GM12878 (cell line): ENCODE data around the gene XRCC6. TPM values are rescaled to one million over a fixed set of nuclear protein-coding genes. Genes with fewer than 3 reads are reported as not detected.
A peak's percentile ranks its signal among the peaks of the same experiment; 100 is the strongest.

Source experiments
- ASH2L ChIP-seq: fragments of 300-600, 200-600 bp; sonication (generic); IDR thresholded peaks from 2 replicates; pipeline ENCODE4 v1.6.1; 2017; ENCODE audit warnings: low read depth, mild to moderate bottlenecking, borderline replicate concordance
- BMI1 ChIP-seq: fragments of 450-650 bp; IDR thresholded peaks from 2 replicates; pipeline ENCODE4 v1.6.1; 2016; ENCODE audit warnings: mild to moderate bottlenecking, moderate library complexity, borderline replicate concordance
- CBFB ChIP-seq: IDR thresholded peaks from 2 replicates; pipeline ENCODE4 v1.6.1; 2016; ENCODE audit warnings: antibody characterized with exemption, low read depth
- CEBPZ ChIP-seq: fragments of 150-350 bp; IDR thresholded peaks from 2 replicates; pipeline ENCODE4 v1.6.1; 2016; ENCODE audit warnings: low read depth, low read length
- EGR1 ChIP-seq, 2 experiments: IDR thresholded peaks; 1 replicate in 1 of 2; 2 replicates in 1 of 2; pipeline ENCODE4 v1.6.1; 2011 to 2012; ENCODE audit warnings: low read depth in 2 of 2, low read length in 2 of 2, borderline replicate concordance in 1 of 2, mild to moderate bottlenecking in 1 of 2, moderate library complexity in 1 of 2
- FOXK2 ChIP-seq: fragments of 450-650 bp; IDR thresholded peaks from 2 replicates; pipeline ENCODE4 v1.6.1; 2017; ENCODE audit warnings: mild to moderate bottlenecking, moderate library complexity
- GABPA ChIP-seq: IDR thresholded peaks from 2 replicates; pipeline ENCODE4 v1.6.1; 2014; ENCODE audit warnings: antibody characterized with exemption, low read depth, mild to moderate bottlenecking, inconsistent platforms
- IRF4 ChIP-seq: IDR thresholded peaks from 2 replicates; pipeline ENCODE4 v1.6.1; 2011; ENCODE audit warnings: low read depth, low read length
- JUND ChIP-seq: IDR thresholded peaks from 2 replicates; pipeline ENCODE4 v1.6.1; 2012; ENCODE audit warnings: low read depth, mild to moderate bottlenecking, low read length, improper control_type of control experiment, moderate library complexity
- KDM1A ChIP-seq: fragments of 200-600 bp; sonication (generic); IDR thresholded peaks from 2 replicates; pipeline ENCODE4 v1.6.1; 2016; ENCODE audit warnings: borderline replicate concordance
- MTA2 ChIP-seq: fragments of 450-650 bp; IDR thresholded peaks from 2 replicates; pipeline ENCODE4 v1.6.1; 2016; ENCODE audit warnings: low read depth, mild to moderate bottlenecking, moderate library complexity
- PAX5 ChIP-seq: IDR thresholded peaks from 2 replicates; pipeline ENCODE4 v1.6.1; 2011; ENCODE audit warnings: low read depth, low read length, borderline replicate concordance
- PAX8 ChIP-seq: fragments of 450-650 bp; IDR thresholded peaks from 2 replicates; pipeline ENCODE4 v1.6.1; 2017; ENCODE audit warnings: mild to moderate bottlenecking, moderate library complexity
- SREBF1 ChIP-seq: IDR thresholded peaks from 2 replicates; pipeline ENCODE4 v1.6.1; 2012; ENCODE audit warnings: mild to moderate bottlenecking, low read length
- SUPT20H ChIP-seq: IDR thresholded peaks from 2 replicates; pipeline ENCODE4 v1.6.1; 2011; ENCODE audit warnings: low read depth, mild to moderate bottlenecking, low read length, moderate library complexity, borderline replicate concordance; ENCODE audit not compliant: control insufficient read depth
- TARDBP ChIP-seq: IDR thresholded peaks from 2 replicates; pipeline ENCODE4 v1.6.1; 2016; ENCODE audit warnings: borderline replicate concordance
- TCF12 ChIP-seq: IDR thresholded peaks from 2 replicates; pipeline ENCODE4 v1.6.1; 2011; ENCODE audit warnings: low read depth, mild to moderate bottlenecking, low read length
- TCF3 ChIP-seq: IDR thresholded peaks from 2 replicates; pipeline ENCODE4 v1.6.1; 2012; ENCODE audit warnings: low read depth, mild to moderate bottlenecking, low read length, borderline replicate concordance; ENCODE audit not compliant: insufficient read depth
- ZBTB33 ChIP-seq: fragments of 450-650 bp; IDR thresholded peaks from 2 replicates; pipeline ENCODE4 v1.6.1; 2017; ENCODE audit warnings: mild to moderate bottlenecking
- ZNF24 ChIP-seq: fragments of 450-650 bp; IDR thresholded peaks from 2 replicates; pipeline ENCODE4 v1.6.1; 2017; ENCODE audit warnings: antibody characterized with exemption, mild to moderate bottlenecking
- polyA plus RNA-seq, 11 experiments: library from polyadenylated mRNA; depleted of rRNA in 4 of 11; unstranded in 6 of 11; stranded (reverse) in 5 of 11; fragments of >200 nt; fragmentation: Nextera tagmentation in 4 of 11; fragmentation: Illumina TruSeq in 1 of 11; extraction: Ambion mirVana in 4 of 11; extraction: Trizol in 1 of 11; gene quantifications; 1 replicate in 1 of 11; 2 replicates in 10 of 11; pipeline versions ENCODE4 v1.2.1 to v1.2.3, GENCODE V29; 2011 to 2016; ENCODE audit warnings: inconsistent platforms in 2 of 11, missing spikeins in 2 of 11, low read depth in 1 of 11
- total RNA-seq, 4 experiments: library from RNA; depleted of rRNA in 3 of 4; stranded (reverse); fragments of >200 nt in 3 of 4; fragmentation: Illumina TruSeq in 1 of 4; extraction: Trizol in 1 of 4; gene quantifications; 2 replicates each; pipeline versions ENCODE4 v1.2.1 to v1.2.3, GENCODE V29; 2013 to 2021
- TF ChIP-seq, protein P1 (sequence below): fragments of 450-650 bp; IDR thresholded peaks from 2 replicates; pipeline ENCODE4 v1.6.1; 2018; ENCODE audit warnings: borderline replicate concordance, mild to moderate bottlenecking; ENCODE audit not compliant: partially characterized antibody
- TF ChIP-seq, protein P2 (sequence below): IDR thresholded peaks from 2 replicates; pipeline ENCODE4 v1.6.1; 2012; ENCODE audit warnings: low read length, inconsistent platforms

The XRCC6 gene
- total and polyA plus RNA-seq, 10 of the 15 experiments (the other 5 are each of a cell fraction or from before 2014, with no cell fraction given), result 186 to 718 (median 348) TPM

GRCh38 chr22:41603873-41604332 is 17.2 kb upstream of the XRCC6 start (continued):
- TF ChIP-seq SUPT20H (no peak), GABPA (peak; percentile 58; the same call in 1 of the 2 replicates), PAX5 (peak; percentile 96), CBFB (peak; percentile 100), TCF12 (no peak), BMI1 (no peak), ASH2L (no peak), KDM1A (no peak), FOXK2 (no peak), PAX8 (no peak), CEBPZ (no peak), TCF3 (no peak), MTA2 (peak; percentile 96), JUND (no peak), ZBTB33 (no peak), TARDBP (0 out of 2 replicates have a peak, but pooled peaks have one; percentile 34), SREBF1 (no peak), ZNF24 (no peak), IRF4 (peak; percentile 49; the same call in 1 of the 2 replicates), EGR1 (IDR thresholded peaks at IDR 0.05; ENCODE audit: borderline replicate concordance in 1 of 2, low read depth in 2 of 2, low read length in 2 of 2) (no peak)
- TF ChIP-seq, protein P1, sequence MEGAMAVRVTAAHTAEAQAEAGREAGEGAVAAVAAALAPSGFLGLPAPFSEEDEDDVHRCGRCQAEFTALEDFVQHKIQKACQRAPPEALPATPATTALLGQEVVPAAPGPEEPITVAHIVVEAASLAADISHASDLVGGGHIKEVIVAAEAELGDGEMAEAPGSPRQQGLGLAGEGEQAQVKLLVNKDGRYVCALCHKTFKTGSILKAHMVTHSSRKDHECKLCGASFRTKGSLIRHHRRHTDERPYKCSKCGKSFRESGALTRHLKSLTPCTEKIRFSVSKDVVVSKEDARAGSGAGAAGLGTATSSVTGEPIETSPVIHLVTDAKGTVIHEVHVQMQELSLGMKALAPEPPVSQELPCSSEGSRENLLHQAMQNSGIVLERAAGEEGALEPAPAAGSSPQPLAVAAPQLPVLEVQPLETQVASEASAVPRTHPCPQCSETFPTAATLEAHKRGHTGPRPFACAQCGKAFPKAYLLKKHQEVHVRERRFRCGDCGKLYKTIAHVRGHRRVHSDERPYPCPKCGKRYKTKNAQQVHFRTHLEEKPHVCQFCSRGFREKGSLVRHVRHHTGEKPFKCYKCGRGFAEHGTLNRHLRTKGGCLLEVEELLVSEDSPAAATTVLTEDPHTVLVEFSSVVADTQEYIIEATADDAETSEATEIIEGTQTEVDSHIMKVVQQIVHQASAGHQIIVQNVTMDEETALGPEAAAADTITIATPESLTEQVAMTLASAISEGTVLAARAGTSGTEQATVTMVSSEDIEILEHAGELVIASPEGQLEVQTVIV, result no peak
- TF ChIP-seq, protein P2, sequence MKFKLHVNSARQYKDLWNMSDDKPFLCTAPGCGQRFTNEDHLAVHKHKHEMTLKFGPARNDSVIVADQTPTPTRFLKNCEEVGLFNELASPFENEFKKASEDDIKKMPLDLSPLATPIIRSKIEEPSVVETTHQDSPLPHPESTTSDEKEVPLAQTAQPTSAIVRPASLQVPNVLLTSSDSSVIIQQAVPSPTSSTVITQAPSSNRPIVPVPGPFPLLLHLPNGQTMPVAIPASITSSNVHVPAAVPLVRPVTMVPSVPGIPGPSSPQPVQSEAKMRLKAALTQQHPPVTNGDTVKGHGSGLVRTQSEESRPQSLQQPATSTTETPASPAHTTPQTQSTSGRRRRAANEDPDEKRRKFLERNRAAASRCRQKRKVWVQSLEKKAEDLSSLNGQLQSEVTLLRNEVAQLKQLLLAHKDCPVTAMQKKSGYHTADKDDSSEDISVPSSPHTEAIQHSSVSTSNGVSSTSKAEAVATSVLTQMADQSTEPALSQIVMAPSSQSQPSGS, result peak; percentile 93
